Subcutaneous adipose tissue (tissue), 4 donors: Measurements from ENCODE around the gene SMIM22. TPM values are rescaled to one million over a fixed set of nuclear protein-coding genes. Genes with fewer than 3 reads are reported as not detected.

Experiments used
- CTCF ChIP-seq: fragments of 450-650 bp; IDR thresholded peaks from one replicate; pipeline ENCODE4 v1.5.1; 2016; ENCODE audit warnings: low read depth, mild to moderate bottlenecking, control low read depth, antibody characterized with exemption, moderate library complexity
- total RNA-seq, 4 donors: library from RNA; depleted of rRNA; stranded (reverse); fragments of >200 nt; gene quantifications; one replicate each; pipeline ENCODE4 v1.1.0, GENCODE V29; 2016

The SMIM22 gene
- total RNA-seq, 4 donors from 2014 or later: not detected

GRCh38 chr16:4750896-4751295 is 44.3 kb upstream of the SMIM22 start:
- no peak for TF ChIP-seq CTCF

- TF ChIP-seq CTCF: no peak
Observed at GRCh38 chr16:4752351-4753100, 42.6 kb upstream of the SMIM22 start.

- no peak for TF ChIP-seq CTCF
Observed at GRCh38 chr16:4753227-4753626, 41.9 kb upstream of the SMIM22 start.

DNA sequence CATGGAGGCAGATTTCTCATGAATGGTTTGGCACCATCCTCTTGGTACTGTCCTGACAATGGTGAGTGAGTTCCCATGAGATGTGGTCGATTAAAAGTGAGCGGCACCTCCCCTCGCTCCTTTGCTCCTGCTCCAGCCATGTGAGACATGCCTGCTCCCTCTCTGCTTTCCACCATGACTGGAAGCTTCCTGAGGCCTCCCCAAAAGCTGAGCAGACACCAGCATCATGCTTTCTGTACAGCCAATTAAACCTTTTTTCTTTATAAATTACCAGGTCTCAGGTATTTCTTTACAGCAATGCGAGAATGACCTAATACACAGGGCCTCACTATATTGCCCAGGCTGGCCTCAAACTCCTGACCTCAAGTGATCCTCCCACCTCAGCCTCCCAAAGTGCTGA is 40.3 kb upstream of the SMIM22 start:
- TF ChIP-seq CTCF: no peak

DNA sequence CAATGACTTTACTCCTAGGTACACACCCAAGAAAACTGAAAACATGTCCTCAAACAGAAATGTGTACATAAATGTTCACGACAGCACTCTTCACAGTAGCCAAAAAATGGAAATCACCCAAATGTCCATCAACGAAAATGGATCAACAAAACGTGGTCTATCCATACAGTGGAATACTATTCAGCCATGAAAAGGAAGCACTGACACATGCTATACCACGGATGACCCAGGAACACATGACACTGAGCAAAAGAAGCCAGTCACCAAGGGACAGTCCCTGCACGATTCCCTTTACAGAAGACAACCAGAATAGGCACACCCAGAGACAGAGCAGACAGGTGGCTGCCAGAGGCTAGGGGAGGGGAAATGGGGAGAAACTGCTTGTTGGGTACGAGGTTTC is 39.5 kb upstream of the SMIM22 start:
- no peak for TF ChIP-seq CTCF

GRCh38 chr16:4760221-4760910 is 34.8 kb upstream of the SMIM22 start:
- TF ChIP-seq CTCF: no peak

DNA sequence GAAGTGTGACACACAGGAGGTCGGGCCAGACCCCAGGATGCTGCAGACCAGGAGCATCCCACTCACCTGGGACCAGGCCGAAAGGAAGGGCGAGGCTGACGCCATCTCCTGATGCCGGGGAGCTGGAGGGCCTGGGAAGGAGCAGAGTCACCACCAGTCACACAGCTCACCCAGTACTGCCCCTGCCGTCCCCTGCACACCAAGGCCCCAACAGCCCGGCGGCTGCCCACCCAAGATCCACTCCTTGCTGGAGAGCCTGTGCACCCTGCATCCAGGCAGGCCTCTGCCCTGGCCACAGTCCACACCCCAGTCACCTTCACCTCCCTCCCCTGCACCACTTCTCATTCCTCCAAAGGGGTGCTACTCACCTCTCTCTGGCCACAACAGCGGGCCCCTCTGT is 33.0 kb upstream of the SMIM22 start:
- TF ChIP-seq CTCF: no peak
